HEK293T (cell line): ENCODE data around the gene PLCB4.

Experiments used
- SUZ12 ChIP-seq: fragments of 450-650 bp; IDR thresholded peaks from 2 replicates; pipeline ENCODE4 v1.6.1; 2016; ENCODE audit warnings: mild to moderate bottlenecking
- TARDBP ChIP-seq: fragments of 450-650 bp; IDR thresholded peaks from 2 replicates; pipeline ENCODE4 v1.6.1; 2016

- TF ChIP-seq SUZ12 (no peak), TARDBP (no peak)
Measured at GRCh38 chr20:9236458-9236857, 167.6 kb downstream of the PLCB4 start.
